HepG2 (cell line): Measurements from ENCODE around the gene FMN2. TPM values are rescaled to one million over a fixed set of nuclear protein-coding genes. Genes with fewer than 3 reads are reported as not detected.

Experiments used
- ATAC-seq: fragments of 200-7000 bp; cut with Tn5 transposase; 3 replicates; pipeline ENCODE4 v1.9.1; 2020; ENCODE audit warnings: mild to moderate bottlenecking, moderate library complexity
- BruUV-seq: library from RNA; stranded (reverse); fragments of 400-500 nt; replicated peaks from 2 replicates; lab custom pipeline; 2021; lab: Mats Ljungman, UMichigan
- CTCF ChIA-PET: fragments of 300-600 bp; formaldehyde crosslinking; extraction: SDS; loops from one replicate; lab custom pipeline; 2021; ENCODE audit warnings: low total read pairs, inconsistent platforms, low intra/inter-chr PET ratio; lab: Yijun Ruan, JAX
- POLR2A ChIA-PET: fragments of 350-600 bp; sonication (Branson Sonifier 250); formaldehyde crosslinking; loops from one replicate; lab custom pipeline; 2020; ENCODE audit warnings: antibody characterized with exemption, inconsistent platforms; lab: Yijun Ruan, JAX
- DNase-seq: peaks from one replicate; pipeline ENCODE4 v3.0.0-alpha.2; 2015; ENCODE audit warnings: low spot score
- FAIRE-seq: peaks from 3 replicates; lab custom pipeline; 2011; peaks lifted over from hg19 to GRCh38; lab: Jason Lieb, UNC
- H2AFZ ChIP-seq: one replicate; pipeline ENCODE4 v1.6.1; 2011; ENCODE audit warnings: low read length, inconsistent platforms
- H3K27ac ChIP-seq: fragments of 300-600 bp; 3 replicates; pipeline ENCODE4 v1.8.0; 2011; ENCODE audit warnings: mixed run types, mild to moderate bottlenecking, mixed read lengths, low read length, inconsistent platforms; ENCODE audit not compliant: insufficient read depth; ENCODE audit errors: extremely low read length
- H3K27me3 ChIP-seq, 2 experiments: fragments of 200-600 bp in 1 of 2; 2 replicates in 1 of 2; 3 replicates in 1 of 2; pipeline versions ENCODE4 v1.6.0 to v1.8.0; 2011; ENCODE audit warnings: low read length in 2 of 2, mild to moderate bottlenecking in 2 of 2, moderate library complexity in 2 of 2, inconsistent platforms in 1 of 2; ENCODE audit not compliant: insufficient read depth in 2 of 2, control insufficient read depth in 1 of 2
- H3K36me3 ChIP-seq, 2 experiments: fragments of 200-600 bp in 1 of 2; replicated peaks in 1 of 2; 2 replicates in 1 of 2; 3 replicates in 1 of 2; pipeline versions ENCODE4 v1.5.1 to v1.8.0; 2011; ENCODE audit warnings: low read length in 2 of 2, inconsistent platforms in 1 of 2; ENCODE audit not compliant: insufficient read depth in 2 of 2, control insufficient read depth in 1 of 2
- H3K4me1 ChIP-seq: 2 replicates; pipeline ENCODE4 v1.5.1; 2012; ENCODE audit warnings: low read length, inconsistent platforms; ENCODE audit not compliant: insufficient read depth
- H3K4me2 ChIP-seq: 2 replicates; pipeline ENCODE4 v1.6.0; 2011; ENCODE audit warnings: low read depth, low read length, inconsistent platforms
- H3K4me3 ChIP-seq, 3 experiments: fragments of 200-600 bp in 1 of 3; sonication (generic), shearing (Covaris generic) in 1 of 3; replicated peaks in 1 of 3; 2 replicates each; pipeline ENCODE4 v1.5.1; 2011 to 2016; ENCODE audit warnings: low read length in 3 of 3, inconsistent platforms in 2 of 3, low read depth in 2 of 3, mild to moderate bottlenecking in 2 of 3, control low read depth in 1 of 3, mixed read lengths in 1 of 3; ENCODE audit not compliant: insufficient read depth in 1 of 3
- H3K79me2 ChIP-seq: one replicate; pipeline ENCODE4 v1.6.1; 2011; ENCODE audit warnings: low read length, inconsistent platforms; ENCODE audit not compliant: insufficient read depth
- H3K9ac ChIP-seq: 2 replicates; pipeline ENCODE4 v1.6.0; 2011; ENCODE audit warnings: mild to moderate bottlenecking, low read depth, low read length, inconsistent platforms; ENCODE audit not compliant: insufficient read depth
- H3K9me3 ChIP-seq: 2 replicates; pipeline ENCODE4 v1.5.1; 2012; ENCODE audit warnings: mild to moderate bottlenecking, low read length
- H4K20me1 ChIP-seq: 2 replicates; pipeline ENCODE4 v1.6.0; 2011; ENCODE audit warnings: inconsistent platforms, mild to moderate bottlenecking, low read length, moderate library complexity; ENCODE audit not compliant: insufficient read depth
- ATF7-NPFF ChIP-seq: sonication (generic); formaldehyde crosslinking; IDR thresholded peaks from 2 replicates; pipeline ENCODE4 v1.8.1; 2023; ENCODE audit warnings: mild to moderate bottlenecking, low read depth, missing genetic modification reagents, moderate library complexity
- DDIT3 ChIP-seq: sonication (generic); formaldehyde crosslinking; IDR thresholded peaks from 2 replicates; pipeline ENCODE4 v1.4.0; 2020; ENCODE audit warnings: mild to moderate bottlenecking, missing genetic modification reagents
- EZH2 ChIP-seq: conservative IDR thresholded peaks from 2 replicates; pipeline ENCODE4 v1.6.1; 2012; ENCODE audit warnings: mild to moderate bottlenecking, low read depth, low read length, moderate library complexity
- MZF1 ChIP-seq: sonication (generic); formaldehyde crosslinking; IDR thresholded peaks from 2 replicates; pipeline ENCODE4 v1.8.1; 2023; ENCODE audit warnings: mild to moderate bottlenecking, missing genetic modification reagents, borderline replicate concordance
- NFKB2 ChIP-seq: sonication (generic); formaldehyde crosslinking; IDR thresholded peaks from 2 replicates; pipeline ENCODE4 v1.4.0; 2020; ENCODE audit warnings: missing genetic modification reagents, borderline replicate concordance
- SP140L ChIP-seq: sonication (generic); formaldehyde crosslinking; IDR thresholded peaks from 2 replicates; pipeline ENCODE4 v1.4.0; 2020; ENCODE audit warnings: missing genetic modification reagents, borderline replicate concordance
- SSRP1 ChIP-seq: IDR thresholded peaks from 2 replicates; pipeline ENCODE4 v1.6.1; 2016; ENCODE audit warnings: control low read depth
- TFDP2 ChIP-seq: sonication (generic); formaldehyde crosslinking; IDR thresholded peaks from 2 replicates; pipeline ENCODE4 v1.4.0; 2020; ENCODE audit warnings: missing genetic modification reagents
- TOE1 ChIP-seq: sonication (generic); formaldehyde crosslinking; IDR thresholded peaks from 2 replicates; pipeline ENCODE4 v1.4.0; 2020; ENCODE audit warnings: mild to moderate bottlenecking, missing genetic modification reagents
- ZBTB43 ChIP-seq: sonication (generic); formaldehyde crosslinking; conservative IDR thresholded peaks from 2 replicates; pipeline ENCODE4 v1.4.0; 2020; ENCODE audit warnings: missing genetic modification reagents
- ZFP36L2 ChIP-seq: sonication (generic); formaldehyde crosslinking; IDR thresholded peaks from 2 replicates; pipeline ENCODE4 v1.4.0; 2020; ENCODE audit warnings: missing genetic modification reagents
- WGBS: methylation state at CpG from one replicate; pipeline ENCODE4 v1.1.6; 2017; ENCODE audit warnings: low lambda C conversion rate; 5-methylcytosine and 5-hydroxymethylcytosine counted together
- in situ Hi-C: cut with HindIII; loops from 2 replicates; pipeline ENCODE4 v1.10.0; 2017; ENCODE audit warnings: low pct_unique_long_range_greater_than_20kb; ENCODE audit not compliant: extremely low pct_ligation_motif_present
- intact Hi-C: fragments of 100-400 bp; cut with micrococcal nuclease; formaldehyde crosslinking; loops from one replicate; pipeline ENCODE4 v1.10.0; 2022; ENCODE audit not compliant: unreplicated experiment
- polyA plus RNA-seq, 8 experiments: library from polyadenylated mRNA; depleted of rRNA in 3 of 8; stranded (reverse) in 7 of 8; unstranded in 1 of 8; fragments of >200 nt; fragmentation: Illumina TruSeq in 4 of 8; extraction: Trizol in 4 of 8; gene quantifications; 2 replicates each; pipeline versions ENCODE4 v1.2.1 to v1.2.3, GENCODE V29; 2011 to 2016; ENCODE audit warnings: low read depth in 4 of 8, missing spikeins in 1 of 8, mixed read lengths in 1 of 8; ENCODE audit not compliant: insufficient read depth in 1 of 8
- total RNA-seq, 5 experiments: library from RNA; depleted of rRNA; stranded (reverse); fragments of >200 nt; fragmentation: Illumina TruSeq; extraction: Trizol; gene quantifications; 2 replicates each; pipeline ENCODE4 v1.2.3, GENCODE V29; 2016; ENCODE audit warnings: low read depth in 1 of 5

FMN2 gene
- total and polyA plus RNA-seq, 2 of the 13 experiments (the other 11 are each of a cell fraction or from before 2014, with no cell fraction given) = not detected

- TF ChIP-seq EZH2 = no peak
- no peak for TF ChIP-seq SP140L (CRISPR knock-in tag)
- TF ChIP-seq TFDP2 (CRISPR knock-in tag) = no peak
- no peak for TF ChIP-seq MZF1 (CRISPR knock-in tag)
- no peak for TF ChIP-seq ZBTB43 (CRISPR knock-in tag)
Measured at GRCh38 chr1:240511789-240512188, 420.1 kb downstream of the FMN2 start (continued).

GRCh38 chr1:240515505-240515904 is 423.8 kb downstream of the FMN2 start:
- no peak overlapping the region for H3K27ac ChIP-seq
- no peaks in the 10 kb centered on the region for H3K27me3 ChIP-seq
- no peak for TF ChIP-seq ATF7-NPFF (CRISPR knock-in tag)
- no peak for TF ChIP-seq SSRP1 (CRISPR knock-in tag)
- TF ChIP-seq ZFP36L2 (CRISPR knock-in tag) = no peak
- no peak for TF ChIP-seq NFKB2
- TF ChIP-seq DDIT3 = no peak
- no peak for TF ChIP-seq TOE1 (CRISPR knock-in tag)
- BruUV-seq = no TSS peak
- intact Hi-C loops = no loop called here
- H3K4me2 ChIP-seq = no peak overlapping the region
- H3K36me3 ChIP-seq = no peaks in the 10 kb centered on the region
- no peak overlapping the region for H2AFZ ChIP-seq
- H3K4me1 ChIP-seq = no peaks in the 10 kb centered on the region
- H3K4me3 ChIP-seq = no peak overlapping the region
- no peaks in the 10 kb centered on the region for H3K79me2 ChIP-seq
- in situ Hi-C loops = no loop called here
- CTCF ChIA-PET = no interaction called here
- no peaks in the 10 kb centered on the region for H4K20me1 ChIP-seq
- no peak overlapping the region for H3K9ac ChIP-seq
- DNase-seq (no peak), FAIRE-seq (no peak), ATAC-seq (no peak)
- POLR2A ChIA-PET = no interaction called here
- 0% methylated on average over 1 of the region's 1 CpG for WGBS
- no peaks in the 10 kb centered on the region for H3K9me3 ChIP-seq
